Keratinocyte (primary cell): ENCODE results near the gene JAK1. TPM values are rescaled to one million over a fixed set of nuclear protein-coding genes. Genes with fewer than 3 reads are reported as not detected.

Experiments
- DNase-seq: peaks from one replicate; pipeline ENCODE4 v3.0.0-alpha.2; 2011; ENCODE audit warnings: low read depth, missing footprints, low spot score
- FAIRE-seq: peaks from 2 replicates; lab custom pipeline; 2011; peaks lifted over from hg19 to GRCh38; lab: Jason Lieb, UNC
- H2AFZ ChIP-seq: 2 replicates; pipeline ENCODE4 v1.6.0; 2012; ENCODE audit warnings: low read length, control low read depth, inconsistent platforms; ENCODE audit not compliant: control insufficient read depth
- H3K27ac ChIP-seq: 2 replicates; pipeline ENCODE4 v1.5.1; 2011; ENCODE audit warnings: low read length; ENCODE audit not compliant: control insufficient read depth, insufficient read depth
- H3K27me3 ChIP-seq: 3 replicates; pipeline ENCODE4 v1.6.0; 2011; ENCODE audit warnings: low read length; ENCODE audit not compliant: control insufficient read depth, insufficient read depth; ENCODE audit errors: extremely low read depth
- H3K36me3 ChIP-seq, 2 experiments: 2 replicates in 1 of 2; 3 replicates in 1 of 2; pipeline ENCODE4 v1.5.1; 2011; ENCODE audit warnings: low read length in 2 of 2, mild to moderate bottlenecking in 1 of 2; ENCODE audit not compliant: control insufficient read depth in 2 of 2, insufficient read depth in 2 of 2; ENCODE audit errors: extremely low read depth in 1 of 2
- H3K4me1 ChIP-seq: 3 replicates; pipeline ENCODE4 v1.5.1; 2011; ENCODE audit warnings: low read length; ENCODE audit not compliant: control insufficient read depth, insufficient read depth; ENCODE audit errors: extremely low read depth
- H3K4me2 ChIP-seq: 3 replicates; pipeline ENCODE4 v1.6.0; 2011; ENCODE audit warnings: low read depth, low read length; ENCODE audit not compliant: control insufficient read depth, insufficient read depth; ENCODE audit errors: extremely low read depth
- H3K4me3 ChIP-seq, 3 experiments: fragments of 200-600 bp in 1 of 3; sonication (generic) in 1 of 3; 2 replicates in 2 of 3; 3 replicates in 1 of 3; pipeline ENCODE4 v1.5.1; 2011 to 2016; ENCODE audit warnings: low read length in 3 of 3, mild to moderate bottlenecking in 3 of 3, control low read depth in 2 of 3, inconsistent platforms in 1 of 3, low read depth in 1 of 3, mixed read lengths in 1 of 3, mixed run types in 1 of 3, moderate library complexity in 1 of 3; ENCODE audit not compliant: control insufficient read depth in 2 of 3, insufficient read depth in 2 of 3; ENCODE audit errors: extremely low read depth in 1 of 3
- H3K79me2 ChIP-seq: 2 replicates; pipeline ENCODE4 v1.6.0; 2012; ENCODE audit warnings: low read length; ENCODE audit not compliant: control insufficient read depth, insufficient read depth
- H3K9ac ChIP-seq: 3 replicates; pipeline ENCODE4 v1.6.0; 2011; ENCODE audit warnings: low read length; ENCODE audit not compliant: control insufficient read depth, insufficient read depth; ENCODE audit errors: extremely low read depth
- H3K9me1 ChIP-seq: 3 replicates; pipeline ENCODE4 v1.6.0; 2011; ENCODE audit warnings: low read length; ENCODE audit not compliant: control insufficient read depth, insufficient read depth; ENCODE audit errors: extremely low read depth
- H3K9me3 ChIP-seq: 2 replicates; pipeline ENCODE4 v1.5.1; 2012; ENCODE audit warnings: low read depth, low read length; ENCODE audit not compliant: control insufficient read depth
- H4K20me1 ChIP-seq: 3 replicates; pipeline ENCODE4 v1.6.0; 2011; ENCODE audit warnings: low read length; ENCODE audit not compliant: control insufficient read depth, insufficient read depth; ENCODE audit errors: extremely low read depth
- EZH2 ChIP-seq: IDR thresholded peaks from one replicate; pipeline ENCODE4 v1.6.1; 2012; ENCODE audit warnings: inconsistent platforms, mild to moderate bottlenecking, low read length, moderate library complexity
- dilution Hi-C: fragments of 300-500 bp; cut with MboI; formaldehyde crosslinking; loops from one replicate; pipeline ENCODE4 v1.7.0; 2020; ENCODE audit warnings: low sequenced_read_pairs; ENCODE audit not compliant: extremely low pct_ligation_motif_present
- polyA plus RNA-seq, 5 experiments: library from polyadenylated mRNA; depleted of rRNA in 3 of 5; stranded (reverse) in 3 of 5; stranded (forward) in 1 of 5; unstranded in 1 of 5; fragments of >200 nt; gene quantifications; 1 replicate in 1 of 5; 2 replicates in 3 of 5; 3 replicates in 1 of 5; pipeline versions ENCODE4 v1.2.1 to v1.2.3, GENCODE V29; 2011 to 2012; ENCODE audit warnings: missing spikeins in 2 of 5, low read depth in 1 of 5, low replicate concordance in 1 of 5
- TF ChIP-seq, protein P1 (sequence below), 3 experiments: IDR thresholded peaks in 1 of 3; conservative IDR thresholded peaks in 1 of 3; optimal IDR thresholded peaks in 1 of 3; 2 replicates in 2 of 3; 3 replicates in 1 of 3; pipeline versions ENCODE3 to v1.5.1; 2011; ENCODE audit warnings: low read length in 3 of 3, mild to moderate bottlenecking in 3 of 3, moderate library complexity in 2 of 3, control low read depth in 1 of 3, inconsistent platforms in 1 of 3; ENCODE audit not compliant: insufficient read depth in 2 of 3; ENCODE audit errors: extremely low read depth in 1 of 3

The JAK1 gene
- polyA plus RNA-seq, 1 donor (not counting 4 experiments of a cell fraction or from before 2014, with no cell fraction given) = 50.9 TPM

DNA sequence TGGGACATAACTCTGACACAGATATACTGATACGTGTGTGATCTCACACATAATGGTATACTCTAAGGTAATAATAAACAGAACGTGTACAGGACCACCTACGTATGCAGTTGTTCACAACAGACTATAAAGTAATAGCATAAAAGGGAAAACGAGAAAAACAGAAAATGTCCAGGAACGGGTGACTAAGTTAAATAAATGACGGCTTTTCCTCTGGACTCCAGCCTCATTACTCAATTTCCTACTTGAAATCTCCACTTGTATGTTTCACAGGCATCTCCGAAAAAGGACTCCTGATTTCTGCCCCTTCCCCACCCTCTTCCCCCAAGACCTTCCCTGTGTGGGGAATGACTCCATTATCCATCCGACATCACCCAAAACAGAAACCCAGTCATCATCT, 95.1 kb downstream of the JAK1 start:
- Histone ChIP-seq H3K4me3 (no peak overlapping the region), H3K79me2 (no peaks in the 10 kb centered on the region), H3K36me3 (peaks cover 14 to 22% of the 10 kb centered on the region in 2 experiments), H3K9me1 (no peaks in the 10 kb centered on the region), H3K9ac (no peak overlapping the region), H2AFZ (no peak overlapping the region), H3K4me1 (no peaks in the 10 kb centered on the region), H3K27ac (no peak overlapping the region), H3K27me3 (no peaks in the 10 kb centered on the region), H4K20me1 (no peaks in the 10 kb centered on the region), H3K9me3 (no peaks in the 10 kb centered on the region), H3K4me2 (no peak overlapping the region)
- TF ChIP-seq, protein P1, sequence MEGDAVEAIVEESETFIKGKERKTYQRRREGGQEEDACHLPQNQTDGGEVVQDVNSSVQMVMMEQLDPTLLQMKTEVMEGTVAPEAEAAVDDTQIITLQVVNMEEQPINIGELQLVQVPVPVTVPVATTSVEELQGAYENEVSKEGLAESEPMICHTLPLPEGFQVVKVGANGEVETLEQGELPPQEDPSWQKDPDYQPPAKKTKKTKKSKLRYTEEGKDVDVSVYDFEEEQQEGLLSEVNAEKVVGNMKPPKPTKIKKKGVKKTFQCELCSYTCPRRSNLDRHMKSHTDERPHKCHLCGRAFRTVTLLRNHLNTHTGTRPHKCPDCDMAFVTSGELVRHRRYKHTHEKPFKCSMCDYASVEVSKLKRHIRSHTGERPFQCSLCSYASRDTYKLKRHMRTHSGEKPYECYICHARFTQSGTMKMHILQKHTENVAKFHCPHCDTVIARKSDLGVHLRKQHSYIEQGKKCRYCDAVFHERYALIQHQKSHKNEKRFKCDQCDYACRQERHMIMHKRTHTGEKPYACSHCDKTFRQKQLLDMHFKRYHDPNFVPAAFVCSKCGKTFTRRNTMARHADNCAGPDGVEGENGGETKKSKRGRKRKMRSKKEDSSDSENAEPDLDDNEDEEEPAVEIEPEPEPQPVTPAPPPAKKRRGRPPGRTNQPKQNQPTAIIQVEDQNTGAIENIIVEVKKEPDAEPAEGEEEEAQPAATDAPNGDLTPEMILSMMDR (optimal IDR thresholded peaks at IDR 0.05 in 1 of 3, IDR thresholded peaks at IDR 0.05 in 1 of 3, conservative IDR thresholded peaks at IDR 0.05 in 1 of 3; ENCODE audit: extremely low read depth in 1 of 3, insufficient read depth in 2 of 3, low read length in 3 of 3) = no peak
- FAIRE-seq (no peak), DNase-seq (no peak)
- dilution Hi-C loops = no loop called here

GRCh38 chr1:64867266-64867665, 99.1 kb downstream of the JAK1 start:
- TF ChIP-seq, protein P1 (optimal IDR thresholded peaks at IDR 0.05 in 1 of 3, IDR thresholded peaks at IDR 0.05 in 1 of 3, conservative IDR thresholded peaks at IDR 0.05 in 1 of 3; ENCODE audit: extremely low read depth in 1 of 3, insufficient read depth in 2 of 3, low read length in 3 of 3) = no peak
- TF ChIP-seq EZH2 = no peak
- Histone ChIP-seq H3K4me1 (no peaks in the 10 kb centered on the region), H4K20me1 (no peaks in the 10 kb centered on the region), H3K27ac (no peak overlapping the region), H3K79me2 (no peaks in the 10 kb centered on the region), H3K27me3 (no peaks in the 10 kb centered on the region), H3K9ac (no peak overlapping the region), H3K4me3 (no peak overlapping the region), H3K9me1 (no peaks in the 10 kb centered on the region), H3K4me2 (no peak overlapping the region), H3K36me3 (peaks cover 10 to 20% of the 10 kb centered on the region in 2 experiments), H3K9me3 (no peaks in the 10 kb centered on the region), H2AFZ (no peak overlapping the region)
- dilution Hi-C loops = no loop called here
- FAIRE-seq (no peak), DNase-seq (no peak)
